HepG2 (cell line): Measurements from ENCODE around the gene RPUSD4. TPM values are rescaled to one million over a fixed set of nuclear protein-coding genes. Genes with fewer than 3 reads are reported as not detected.

ENCODE experiments used
- DR1 ChIP-seq: sonication (generic); formaldehyde crosslinking; IDR thresholded peaks from 2 replicates; pipeline ENCODE4 v1.8.0; 2021; ENCODE audit warnings: mild to moderate bottlenecking, missing genetic modification reagents, inconsistent platforms
- GLMP ChIP-seq: sonication (generic); formaldehyde crosslinking; IDR thresholded peaks from 2 replicates; pipeline ENCODE4 v1.9.0; 2021; ENCODE audit warnings: missing genetic modification reagents, mild to moderate bottlenecking, borderline replicate concordance
- HOXA9 ChIP-seq: sonication (generic); formaldehyde crosslinking; IDR thresholded peaks from 2 replicates; pipeline ENCODE4 v1.8.1; 2022; ENCODE audit warnings: missing genetic modification reagents, mild to moderate bottlenecking, moderate library complexity, borderline replicate concordance
- KDM2A ChIP-seq: sonication (generic); formaldehyde crosslinking; IDR thresholded peaks from 2 replicates; pipeline ENCODE4 v1.4.0; 2020; ENCODE audit warnings: low read depth, missing genetic modification reagents, borderline replicate concordance
- NAIF1 ChIP-seq: sonication (generic); formaldehyde crosslinking; IDR thresholded peaks from 2 replicates; pipeline ENCODE4 v1.5.0; 2020; ENCODE audit warnings: mild to moderate bottlenecking, missing genetic modification reagents, borderline replicate concordance
- NFKBIZ ChIP-seq: IDR thresholded peaks from 2 replicates; pipeline ENCODE4 v1.6.1; 2018; ENCODE audit warnings: missing genetic modification reagents, missing compliant biosample characterization
- RELA ChIP-seq: sonication (generic); formaldehyde crosslinking; IDR thresholded peaks from 2 replicates; pipeline ENCODE4 v1.4.0; 2020; ENCODE audit warnings: missing genetic modification reagents
- TEAD3 ChIP-seq: optimal IDR thresholded peaks from 2 replicates; pipeline ENCODE3; 2016; ENCODE audit warnings: borderline replicate concordance
- TOE1 ChIP-seq: sonication (generic); formaldehyde crosslinking; IDR thresholded peaks from 2 replicates; pipeline ENCODE4 v1.4.0; 2020; ENCODE audit warnings: mild to moderate bottlenecking, missing genetic modification reagents
- ZBTB38 ChIP-seq: sonication (generic); formaldehyde crosslinking; IDR thresholded peaks from 2 replicates; pipeline ENCODE4 v1.5.1; 2020; ENCODE audit warnings: mild to moderate bottlenecking, missing genetic modification reagents
- ZFP90 ChIP-seq: sonication (generic); formaldehyde crosslinking; IDR thresholded peaks from 2 replicates; pipeline ENCODE4 v1.8.0; 2022; ENCODE audit warnings: missing genetic modification reagents, mild to moderate bottlenecking, inconsistent platforms, borderline replicate concordance
- ZNF17 ChIP-seq: sonication (generic); formaldehyde crosslinking; IDR thresholded peaks from 2 replicates; pipeline ENCODE4 v1.5.0; 2020; ENCODE audit warnings: mild to moderate bottlenecking, missing genetic modification reagents
- ZNF225 ChIP-seq: sonication (generic); formaldehyde crosslinking; IDR thresholded peaks from 2 replicates; pipeline ENCODE4 v1.4.0; 2020; ENCODE audit warnings: mild to moderate bottlenecking, missing genetic modification reagents
- ZNF282 ChIP-seq: fragments of 450-650 bp; IDR thresholded peaks from 2 replicates; pipeline ENCODE4 v1.6.1; 2018; ENCODE audit not compliant: partially characterized antibody
- ZNF33A ChIP-seq: sonication (generic); formaldehyde crosslinking; IDR thresholded peaks from 2 replicates; pipeline ENCODE4 v1.5.1; 2020; ENCODE audit warnings: missing genetic modification reagents, mild to moderate bottlenecking, moderate library complexity, borderline replicate concordance
- ZNF503 ChIP-seq: sonication (generic); formaldehyde crosslinking; IDR thresholded peaks from 2 replicates; pipeline ENCODE4 v1.4.0; 2020; ENCODE audit warnings: missing genetic modification reagents
- ZNF546 ChIP-seq: sonication (generic); formaldehyde crosslinking; conservative IDR thresholded peaks from 2 replicates; pipeline ENCODE4 v1.8.1; 2023; ENCODE audit warnings: mild to moderate bottlenecking, missing genetic modification reagents
- ZNF576 ChIP-seq: sonication (generic); formaldehyde crosslinking; IDR thresholded peaks from 2 replicates; pipeline ENCODE4 v1.4.0; 2020; ENCODE audit warnings: mild to moderate bottlenecking, missing genetic modification reagents
- ZNF777 ChIP-seq: sonication (generic); formaldehyde crosslinking; IDR thresholded peaks from 2 replicates; pipeline ENCODE4 v1.4.0; 2020; ENCODE audit warnings: missing genetic modification reagents
- polyA plus RNA-seq, 8 experiments: library from polyadenylated mRNA; depleted of rRNA in 3 of 8; stranded (reverse) in 7 of 8; unstranded in 1 of 8; fragments of >200 nt; fragmentation: Illumina TruSeq in 4 of 8; extraction: Trizol in 4 of 8; gene quantifications; 2 replicates each; pipeline versions ENCODE4 v1.2.1 to v1.2.3, GENCODE V29; 2011 to 2016; ENCODE audit warnings: low read depth in 4 of 8, missing spikeins in 1 of 8, mixed read lengths in 1 of 8; ENCODE audit not compliant: insufficient read depth in 1 of 8
- total RNA-seq, 5 experiments: library from RNA; depleted of rRNA; stranded (reverse); fragments of >200 nt; fragmentation: Illumina TruSeq; extraction: Trizol; gene quantifications; 2 replicates each; pipeline ENCODE4 v1.2.3, GENCODE V29; 2016; ENCODE audit warnings: low read depth in 1 of 5
- TF ChIP-seq, protein P1 (sequence below): sonication (generic); formaldehyde crosslinking; IDR thresholded peaks from 2 replicates; pipeline ENCODE4 v1.5.1; 2020; ENCODE audit warnings: mild to moderate bottlenecking, missing genetic modification reagents, moderate library complexity
- TF ChIP-seq, protein P2 (sequence below): sonication (generic); formaldehyde crosslinking; IDR thresholded peaks from 2 replicates; pipeline ENCODE4 v1.4.0; 2020; ENCODE audit warnings: missing genetic modification reagents, borderline replicate concordance

RPUSD4 gene
- total and polyA plus RNA-seq, 2 of the 13 experiments (the other 11 are each of a cell fraction or from before 2014, with no cell fraction given) = 45.0 to 52.9 TPM

DNA sequence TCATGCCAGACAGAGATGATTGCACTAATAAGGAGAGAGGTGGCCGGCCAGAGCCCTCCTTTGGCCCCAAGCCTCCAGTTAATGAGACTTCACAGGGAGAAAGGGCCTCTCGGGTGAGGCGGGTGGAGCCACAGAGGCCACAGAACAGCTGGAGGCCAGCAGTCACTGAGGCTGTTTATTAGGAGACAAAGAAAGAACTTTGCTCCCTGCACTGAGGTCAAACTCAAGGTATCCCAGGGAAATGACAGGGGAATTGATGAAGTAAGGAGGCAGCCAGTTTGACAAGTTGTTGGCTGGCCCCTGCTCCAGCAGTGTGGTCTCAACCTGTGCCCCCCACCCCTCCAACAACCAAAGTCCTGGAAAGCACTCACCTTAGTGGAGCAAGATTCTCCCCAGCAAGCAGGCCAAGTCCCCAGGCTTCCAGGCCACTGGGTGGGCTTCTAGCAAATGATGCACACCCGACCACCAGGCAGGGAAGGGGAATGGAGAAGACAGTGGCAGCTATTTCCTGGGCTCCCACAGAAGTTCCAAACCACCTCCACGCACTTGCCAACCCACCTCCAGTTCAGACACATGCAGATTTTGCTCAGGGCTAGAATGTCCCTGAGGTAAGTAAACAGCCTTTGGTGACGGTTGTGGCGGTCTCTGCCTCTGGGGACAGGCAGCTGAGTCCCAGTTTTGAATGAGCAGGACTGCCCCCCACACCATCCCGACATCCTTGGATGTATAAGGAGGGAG lies 53.2 kb downstream of the RPUSD4 start (continued):
- 0 out of 2 replicates have a peak, but pooled peaks have one; percentile 38 for TF ChIP-seq ZNF503 (CRISPR knock-in tag)
- TF ChIP-seq ZNF777 (CRISPR knock-in tag) = no peak
- peak; percentile 11 for TF ChIP-seq TEAD3
- no peak for TF ChIP-seq RELA (CRISPR knock-in tag)
- no peak for TF ChIP-seq ZNF546 (CRISPR knock-in tag)
- no peak for TF ChIP-seq ZFP90 (CRISPR knock-in tag)
- TF ChIP-seq, protein P1, sequence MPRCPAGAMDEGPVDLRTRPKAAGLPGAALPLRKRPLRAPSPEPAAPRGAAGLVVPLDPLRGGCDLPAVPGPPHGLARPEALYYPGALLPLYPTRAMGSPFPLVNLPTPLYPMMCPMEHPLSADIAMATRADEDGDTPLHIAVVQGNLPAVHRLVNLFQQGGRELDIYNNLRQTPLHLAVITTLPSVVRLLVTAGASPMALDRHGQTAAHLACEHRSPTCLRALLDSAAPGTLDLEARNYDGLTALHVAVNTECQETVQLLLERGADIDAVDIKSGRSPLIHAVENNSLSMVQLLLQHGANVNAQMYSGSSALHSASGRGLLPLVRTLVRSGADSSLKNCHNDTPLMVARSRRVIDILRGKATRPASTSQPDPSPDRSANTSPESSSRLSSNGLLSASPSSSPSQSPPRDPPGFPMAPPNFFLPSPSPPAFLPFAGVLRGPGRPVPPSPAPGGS (CRISPR knock-in tag) = no peak
- no peak for TF ChIP-seq ZNF225 (CRISPR knock-in tag)
- TF ChIP-seq DR1 (CRISPR knock-in tag) = no peak
- TF ChIP-seq ZNF17 (CRISPR knock-in tag) = no peak
- TF ChIP-seq ZNF576 (CRISPR knock-in tag) = no peak
- no peak for TF ChIP-seq ZNF33A (CRISPR knock-in tag)
- no peak for TF ChIP-seq GLMP (CRISPR knock-in tag)
- no peak for TF ChIP-seq NFKBIZ (CRISPR knock-in tag)
- no peak for TF ChIP-seq TOE1 (CRISPR knock-in tag)
- TF ChIP-seq ZNF282 = no peak
- TF ChIP-seq NAIF1 (CRISPR knock-in tag) = no peak
- peak; percentile 45; the same call in 1 of the 2 replicates for TF ChIP-seq KDM2A (CRISPR knock-in tag)
- TF ChIP-seq, protein P2, sequence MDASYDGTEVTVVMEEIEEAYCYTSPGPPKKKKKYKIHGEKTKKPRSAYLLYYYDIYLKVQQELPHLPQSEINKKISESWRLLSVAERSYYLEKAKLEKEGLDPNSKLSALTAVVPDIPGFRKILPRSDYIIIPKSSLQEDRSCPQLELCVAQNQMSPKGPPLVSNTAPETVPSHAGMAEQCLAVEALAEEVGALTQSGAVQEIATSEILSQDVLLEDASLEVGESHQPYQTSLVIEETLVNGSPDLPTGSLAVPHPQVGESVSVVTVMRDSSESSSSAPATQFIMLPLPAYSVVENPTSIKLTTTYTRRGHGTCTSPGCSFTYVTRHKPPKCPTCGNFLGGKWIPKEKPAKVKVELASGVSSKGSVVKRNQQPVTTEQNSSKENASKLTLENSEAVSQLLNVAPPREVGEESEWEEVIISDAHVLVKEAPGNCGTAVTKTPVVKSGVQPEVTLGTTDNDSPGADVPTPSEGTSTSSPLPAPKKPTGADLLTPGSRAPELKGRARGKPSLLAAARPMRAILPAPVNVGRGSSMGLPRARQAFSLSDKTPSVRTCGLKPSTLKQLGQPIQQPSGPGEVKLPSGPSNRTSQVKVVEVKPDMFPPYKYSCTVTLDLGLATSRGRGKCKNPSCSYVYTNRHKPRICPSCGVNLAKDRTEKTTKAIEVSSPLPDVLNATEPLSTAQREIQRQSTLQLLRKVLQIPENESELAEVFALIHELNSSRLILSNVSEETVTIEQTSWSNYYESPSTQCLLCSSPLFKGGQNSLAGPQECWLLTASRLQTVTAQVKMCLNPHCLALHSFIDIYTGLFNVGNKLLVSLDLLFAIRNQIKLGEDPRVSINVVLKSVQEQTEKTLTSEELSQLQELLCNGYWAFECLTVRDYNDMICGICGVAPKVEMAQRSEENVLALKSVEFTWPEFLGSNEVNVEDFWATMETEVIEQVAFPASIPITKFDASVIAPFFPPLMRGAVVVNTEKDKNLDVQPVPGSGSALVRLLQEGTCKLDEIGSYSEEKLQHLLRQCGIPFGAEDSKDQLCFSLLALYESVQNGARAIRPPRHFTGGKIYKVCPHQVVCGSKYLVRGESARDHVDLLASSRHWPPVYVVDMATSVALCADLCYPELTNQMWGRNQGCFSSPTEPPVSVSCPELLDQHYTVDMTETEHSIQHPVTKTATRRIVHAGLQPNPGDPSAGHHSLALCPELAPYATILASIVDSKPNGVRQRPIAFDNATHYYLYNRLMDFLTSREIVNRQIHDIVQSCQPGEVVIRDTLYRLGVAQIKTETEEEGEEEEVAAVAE (CRISPR knock-in tag) = no peak
- no peak for TF ChIP-seq ZBTB38 (CRISPR knock-in tag)
- TF ChIP-seq HOXA9 (CRISPR knock-in tag) = no peak
